Iris pigment epithelial cell (primary cell): ENCODE data around the gene ADIG.
A peak's percentile ranks its signal among the peaks of the same experiment; 100 is the strongest.

Experiments used
- DNase-seq: peaks from one replicate; pipeline ENCODE4 v3.0.0-alpha.2; 2011; ENCODE audit warnings: low read depth

ADIG gene

DNA sequence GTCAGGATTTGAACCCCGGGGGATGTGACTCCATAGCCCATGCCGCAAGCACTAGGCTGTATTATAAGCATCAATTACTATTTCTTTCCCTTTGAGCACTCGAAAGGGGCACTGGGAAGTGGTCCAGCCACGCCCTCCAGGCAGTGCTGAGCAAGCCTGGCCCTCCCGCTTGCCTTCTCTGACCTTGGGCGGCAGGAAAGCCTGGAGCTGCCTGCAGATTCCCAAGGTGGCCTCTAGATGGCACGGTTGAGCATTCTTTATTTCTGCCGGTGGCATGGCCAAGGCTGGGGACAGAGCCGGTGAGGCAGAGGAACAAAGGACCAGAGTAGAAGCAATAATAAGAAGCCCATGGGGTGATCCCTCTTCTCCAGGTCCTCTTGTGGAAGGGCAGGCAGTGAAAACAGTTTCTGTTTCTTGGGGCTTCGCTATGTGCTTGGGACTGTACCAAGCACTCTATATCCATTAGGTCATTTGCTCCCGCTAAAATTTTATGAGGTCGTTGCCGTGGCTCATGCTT lies 52.6 kb downstream of the ADIG start:
- peak; percentile 41 for DNase-seq

DNA sequence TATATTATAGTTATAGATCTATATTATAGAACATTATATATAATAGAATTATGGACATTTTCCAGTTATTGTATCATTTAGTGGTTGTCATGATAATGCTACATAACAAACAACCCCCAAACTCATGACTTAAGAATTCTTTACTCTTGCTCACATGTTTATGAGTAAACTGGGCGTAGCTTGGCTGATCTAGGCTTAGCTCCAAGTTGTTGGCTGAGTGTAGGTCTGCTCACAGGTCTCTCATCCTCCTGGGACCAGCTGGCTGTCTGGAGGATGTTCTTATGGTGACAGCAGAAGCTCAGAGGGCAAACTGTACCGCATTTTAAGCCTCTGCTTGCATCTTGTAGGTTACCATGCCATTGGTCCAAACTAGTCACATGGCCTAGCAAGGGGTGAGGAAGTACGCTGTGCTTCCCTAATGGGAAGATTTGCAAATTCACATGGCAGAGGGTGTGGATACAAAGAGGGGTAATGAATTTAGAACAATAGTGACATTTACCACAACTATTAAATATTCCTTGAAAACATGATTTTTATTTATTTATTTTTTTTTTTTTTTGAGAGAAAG lies 54.8 kb downstream of the ADIG start:
- DNase-seq: peak; percentile 66
